HG02943 (cell line): ENCODE data around the gene FBXL13.
A peak's percentile ranks its signal among the peaks of the same experiment; 100 is the strongest.
"Not testable (repeated sequence)": the region's sequence is repeated elsewhere in the genome, so short reads cannot be mapped to it uniquely, and the experiment has no call there.

Experiments
- ATAC-seq: cut with Tn5 transposase; IDR thresholded peaks from one replicate; pipeline ENCODE4 v1.9.1; 2021; ENCODE audit warnings: mild to moderate bottlenecking, low read depth, moderate library complexity; ENCODE audit not compliant: unreplicated experiment

FBXL13 gene

DNA sequence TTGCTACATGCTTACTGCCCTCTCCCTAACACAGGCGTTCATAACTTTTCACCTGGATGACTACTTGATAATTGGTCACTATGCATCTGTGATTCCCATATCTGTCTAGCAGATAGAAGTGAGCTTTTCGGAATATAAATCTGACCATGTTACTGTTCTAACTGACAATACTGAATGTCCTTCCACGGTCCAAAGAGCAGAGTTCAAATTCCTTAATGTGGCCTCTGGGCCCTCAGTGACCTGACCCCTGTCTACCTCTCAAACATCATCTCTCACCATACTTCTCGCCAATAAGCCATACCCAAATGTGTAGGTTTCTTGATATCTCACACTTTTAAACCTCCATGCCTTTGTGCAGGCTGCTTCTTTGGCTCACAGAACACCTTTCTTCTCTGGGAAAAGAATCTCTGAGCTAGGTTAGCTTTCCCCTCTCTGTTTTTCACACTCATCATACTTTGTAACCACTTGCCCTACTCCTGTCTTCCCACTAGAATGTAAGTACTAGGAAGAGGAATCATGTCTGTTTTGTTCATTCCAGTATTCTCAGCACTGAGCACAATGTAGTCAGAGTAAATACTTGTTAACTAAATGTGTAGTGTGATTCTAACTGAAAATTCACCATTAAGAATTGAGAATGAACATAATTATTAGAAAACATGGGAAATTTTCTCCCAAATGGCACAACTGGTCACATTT lies 201.0 kb downstream of the FBXL13 start:
- peak; percentile 38 for ATAC-seq

- no peak for ATAC-seq
Observed at GRCh38 chr7:102872460-102872859, 202.1 kb downstream of the FBXL13 start.

DNA sequence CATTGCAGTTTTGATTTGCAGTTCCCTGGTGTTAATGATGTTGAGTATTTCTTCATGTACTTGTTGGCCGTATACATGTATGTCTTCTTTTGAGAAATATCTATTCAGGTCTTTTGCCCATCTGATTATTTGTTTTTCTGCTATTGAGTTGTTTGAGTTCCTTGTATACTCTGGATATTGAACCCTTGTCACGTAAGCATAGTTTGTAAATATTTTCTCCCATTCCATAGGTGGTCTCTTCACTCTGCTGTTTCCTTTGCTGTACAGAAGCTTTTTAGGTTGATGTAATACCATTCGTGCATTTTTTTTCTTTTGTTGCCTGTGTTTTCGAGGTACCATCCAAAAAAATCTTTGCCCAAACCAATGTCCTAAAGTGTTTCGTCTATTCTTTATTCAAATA lies 205.4 kb downstream of the FBXL13 start:
- no peak for ATAC-seq

DNA sequence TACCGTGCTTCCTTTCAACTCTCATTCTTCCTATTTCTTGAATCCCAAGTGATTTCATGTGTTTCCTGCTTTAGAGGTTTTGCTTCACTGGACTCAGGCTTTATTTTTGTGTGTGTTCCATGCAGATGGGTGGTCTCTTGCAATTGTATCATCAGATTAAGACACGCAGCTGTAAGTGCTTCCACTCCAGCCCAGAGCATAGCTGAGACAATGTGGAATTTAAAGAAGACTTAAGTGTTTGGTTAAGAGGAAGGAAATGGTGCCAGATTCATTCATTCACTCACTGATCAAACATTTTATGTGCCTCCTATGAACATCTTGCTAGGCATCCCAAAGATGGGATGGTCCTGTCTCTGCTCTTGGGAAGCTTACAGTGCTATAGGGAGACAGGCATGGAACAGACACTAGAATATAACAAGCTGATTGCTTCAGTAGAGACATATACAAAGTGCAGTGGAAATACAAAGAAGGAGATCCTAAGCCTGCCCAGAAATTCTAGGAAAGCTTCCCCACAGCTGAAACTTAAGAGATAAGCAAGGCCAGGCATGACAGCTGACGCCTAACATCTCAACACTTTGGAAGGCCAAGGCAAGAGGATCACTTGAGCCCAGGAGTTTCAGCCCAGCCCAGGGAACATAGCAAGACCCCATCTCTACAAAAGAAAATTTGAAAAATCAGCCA lies 207.9 kb downstream of the FBXL13 start:
- ATAC-seq, result no peak

GRCh38 chr7:102864958-102865357 lies 209.6 kb downstream of the FBXL13 start:
- no peak for ATAC-seq

DNA sequence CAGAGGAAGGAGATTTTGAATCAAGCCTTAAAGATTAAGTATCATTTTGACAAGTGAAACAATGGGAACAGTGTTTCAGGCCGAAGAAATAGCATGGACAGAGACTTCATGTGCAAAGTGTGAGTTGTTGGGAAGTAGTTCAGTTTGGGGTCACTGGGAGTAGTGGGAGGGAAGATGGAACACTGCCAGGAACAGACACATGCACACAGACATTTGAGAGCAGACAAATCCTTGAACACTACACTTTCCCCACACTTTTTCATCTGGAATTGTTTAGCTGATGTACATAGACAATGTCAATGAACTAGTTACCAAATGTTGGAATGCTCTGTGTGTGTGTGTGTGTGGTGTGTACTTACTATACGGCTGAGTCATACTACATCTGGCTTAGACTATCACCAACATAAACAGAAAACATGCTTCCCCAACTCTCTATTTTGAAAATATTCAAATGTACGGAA lies 214.2 kb downstream of the FBXL13 start:
- ATAC-seq, result no peak

- ATAC-seq, result no peak
Observed at GRCh38 chr7:102859799-102860125, 214.8 kb downstream of the FBXL13 start.

GRCh38 chr7:102859084-102859798 lies 215.4 kb downstream of the FBXL13 start:
- no peak for ATAC-seq

GRCh38 chr7:102856036-102856435 lies 218.6 kb downstream of the FBXL13 start:
- no peak for ATAC-seq

- no peak for ATAC-seq
Observed at GRCh38 chr7:102849538-102849937, 225.1 kb downstream of the FBXL13 start.

GRCh38 chr7:102849079-102849478 lies 225.5 kb downstream of the FBXL13 start:
- ATAC-seq, result no peak

- no peak for ATAC-seq
Observed at GRCh38 chr7:102845346-102845745, 229.2 kb downstream of the FBXL13 start.

- peak; percentile 75 for ATAC-seq
Observed at GRCh38 chr7:102843850-102844249, 230.7 kb downstream of the FBXL13 start.

GRCh38 chr7:102842284-102842683 lies 232.3 kb downstream of the FBXL13 start:
- no peak for ATAC-seq

- no peak for ATAC-seq
Observed at GRCh38 chr7:102841290-102841689, 233.3 kb downstream of the FBXL13 start.

GRCh38 chr7:102840404-102840803 lies 234.2 kb downstream of the FBXL13 start:
- no peak for ATAC-seq

- not testable (repeated sequence) for ATAC-seq
Observed at GRCh38 chr7:102838572-102839101, 236.0 kb downstream of the FBXL13 start.

DNA sequence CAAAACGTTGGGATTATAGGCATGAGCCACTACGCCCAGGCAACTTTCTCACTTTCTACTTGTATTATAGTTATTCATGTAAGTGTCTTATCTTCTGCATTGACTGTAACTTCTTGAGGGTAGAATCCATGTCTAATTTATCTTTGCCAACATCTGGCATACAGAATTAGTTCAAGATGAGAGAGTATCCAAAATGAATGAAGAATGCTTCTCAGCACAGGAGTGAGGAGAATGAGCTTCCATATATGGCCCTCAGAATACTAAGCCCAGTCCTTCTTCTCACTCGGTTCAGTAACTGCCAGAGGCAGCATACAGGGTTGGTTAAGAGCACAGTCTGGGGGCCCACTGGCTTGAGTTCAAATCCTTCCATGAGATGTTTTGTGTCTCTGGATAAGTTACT lies 236.8 kb downstream of the FBXL13 start:
- ATAC-seq, result no peak

DNA sequence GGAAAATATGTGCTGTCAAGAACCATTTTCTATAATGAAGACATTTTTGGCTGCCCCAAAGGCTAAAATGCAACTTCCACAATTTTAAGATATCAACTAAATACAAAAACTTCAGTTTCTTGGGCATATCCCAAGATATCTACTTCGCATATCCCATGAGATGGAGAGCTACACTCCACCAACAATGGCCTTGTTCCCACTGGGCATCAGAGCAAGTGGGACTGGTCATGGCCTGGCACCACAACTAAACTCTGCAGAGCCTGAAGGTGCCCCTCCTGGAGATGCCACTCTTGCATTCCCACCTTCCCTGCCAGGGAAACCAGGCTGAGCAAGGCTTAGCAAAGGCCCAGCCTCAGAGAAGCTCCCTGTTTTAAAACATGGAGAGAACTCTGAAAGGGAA lies 237.6 kb downstream of the FBXL13 start:
- no peak for ATAC-seq

DNA sequence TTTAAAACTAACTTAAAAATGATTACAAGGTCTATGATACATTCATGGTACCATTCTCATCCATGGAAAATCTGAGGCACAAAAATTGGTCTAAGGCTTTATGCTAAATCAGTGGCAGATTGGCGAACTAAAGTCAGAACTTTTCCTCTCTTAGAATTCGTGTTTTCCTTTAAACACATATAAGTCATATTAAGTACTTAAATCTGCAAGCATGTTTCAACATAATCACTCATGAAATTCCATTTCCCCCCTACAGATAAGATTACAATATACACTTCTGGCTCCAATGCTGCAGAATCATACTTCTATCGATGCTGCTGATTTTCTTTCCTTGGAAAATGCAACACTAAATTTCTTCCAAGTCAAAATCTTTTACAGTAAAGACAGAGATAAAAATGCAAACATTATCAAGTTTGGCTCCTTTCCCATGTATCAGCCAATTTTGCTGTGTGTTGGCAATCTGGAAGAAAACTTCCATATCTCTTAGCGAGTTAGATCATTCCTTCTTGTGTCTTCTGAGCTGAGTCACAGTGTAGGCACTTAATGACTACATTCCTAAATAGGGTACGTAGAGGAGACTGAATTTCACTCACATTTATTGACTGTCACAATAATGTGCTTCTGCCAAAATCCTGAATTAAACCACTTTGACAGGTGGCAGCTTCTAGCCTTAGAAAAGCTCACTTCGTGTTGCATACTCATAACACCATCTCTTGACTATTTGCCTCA lies 238.2 kb downstream of the FBXL13 start:
- ATAC-seq, result no peak

DNA sequence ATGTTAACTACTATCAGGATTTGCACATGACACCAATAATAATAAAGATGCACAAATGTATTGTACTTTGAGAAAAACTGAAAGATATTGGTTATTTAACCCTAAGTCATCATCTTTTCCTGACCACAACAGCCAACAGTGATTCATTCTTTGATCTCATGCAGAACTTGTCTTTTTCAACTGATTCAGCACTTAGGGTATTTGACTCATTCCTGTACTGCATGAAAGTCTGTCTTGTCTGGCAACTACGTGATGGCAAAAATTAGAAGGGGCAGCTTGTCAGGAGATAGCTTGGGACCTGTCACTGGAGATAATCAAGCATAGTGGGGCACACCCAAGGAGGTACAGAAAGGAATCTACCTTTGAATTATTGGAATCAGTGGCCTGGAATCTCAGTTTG lies 239.6 kb downstream of the FBXL13 start:
- ATAC-seq, result no peak
